HG03378 (cell line): ENCODE measurements around the gene RAB7B.
"Not testable (repeated sequence)": the region's sequence is repeated elsewhere in the genome, so short reads cannot be mapped to it uniquely, and the experiment has no call there.

Experiments used
- ATAC-seq: cut with Tn5 transposase; IDR thresholded peaks from one replicate; pipeline ENCODE4 v1.9.1; 2021; ENCODE audit warnings: mild to moderate bottlenecking, moderate library complexity; ENCODE audit not compliant: unreplicated experiment

The RAB7B gene

DNA sequence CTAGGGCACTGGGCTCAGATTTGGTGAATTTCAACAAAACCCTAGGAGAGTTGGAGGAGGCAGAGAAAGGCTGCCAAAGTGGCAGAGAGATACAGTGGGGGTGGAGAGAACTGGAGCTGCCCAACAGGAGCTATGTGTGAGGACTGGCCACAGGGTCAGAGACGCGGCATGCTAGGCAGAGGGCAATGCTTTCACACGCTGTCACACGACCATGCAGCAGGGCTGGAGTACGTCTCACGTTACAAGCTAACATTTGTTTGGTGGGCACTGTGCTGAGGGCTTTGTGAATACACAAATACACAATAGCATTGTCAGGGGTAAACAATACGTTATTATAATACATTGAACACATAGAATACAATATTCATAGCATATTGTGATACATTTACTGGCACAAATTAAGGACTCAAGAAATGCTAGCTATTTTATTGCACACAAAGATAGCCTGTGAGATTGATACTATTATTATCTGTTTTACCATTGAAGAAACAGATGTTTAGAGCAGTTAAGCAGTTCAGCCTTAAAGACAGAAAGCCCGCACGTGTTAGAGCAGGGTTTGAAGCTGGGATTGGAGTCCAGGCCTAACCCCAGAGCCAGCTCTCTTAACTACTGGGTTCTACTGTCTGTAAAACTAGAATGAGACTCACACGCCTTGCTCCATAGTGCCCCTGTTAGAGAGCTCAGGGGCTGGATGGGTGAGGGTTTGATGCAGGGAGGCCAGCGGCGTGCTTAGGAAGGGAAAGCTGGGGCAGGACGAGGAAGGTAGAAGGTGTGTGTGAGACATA lies 4.5 kb downstream of the RAB7B start:
- ATAC-seq, result no peak

DNA sequence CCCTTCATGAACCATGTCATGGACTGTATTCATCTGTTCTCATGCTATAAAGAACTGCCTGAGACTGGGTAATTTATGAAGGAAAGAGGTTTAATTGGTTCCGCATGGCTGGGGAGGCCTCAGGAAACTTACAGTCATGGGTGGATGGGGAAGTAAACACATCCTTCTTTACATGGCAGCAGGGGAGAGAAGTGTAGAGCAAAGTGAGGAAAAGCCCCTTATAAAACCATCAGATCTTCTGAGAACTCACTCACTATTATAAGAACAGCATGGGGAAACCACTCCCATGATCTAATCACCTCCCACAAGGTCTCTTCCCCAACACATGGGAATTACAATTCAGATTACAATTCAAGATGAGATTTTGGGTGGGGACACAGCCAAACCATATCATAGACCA lies 6.6 kb downstream of the RAB7B start:
- not testable (repeated sequence) for ATAC-seq

DNA sequence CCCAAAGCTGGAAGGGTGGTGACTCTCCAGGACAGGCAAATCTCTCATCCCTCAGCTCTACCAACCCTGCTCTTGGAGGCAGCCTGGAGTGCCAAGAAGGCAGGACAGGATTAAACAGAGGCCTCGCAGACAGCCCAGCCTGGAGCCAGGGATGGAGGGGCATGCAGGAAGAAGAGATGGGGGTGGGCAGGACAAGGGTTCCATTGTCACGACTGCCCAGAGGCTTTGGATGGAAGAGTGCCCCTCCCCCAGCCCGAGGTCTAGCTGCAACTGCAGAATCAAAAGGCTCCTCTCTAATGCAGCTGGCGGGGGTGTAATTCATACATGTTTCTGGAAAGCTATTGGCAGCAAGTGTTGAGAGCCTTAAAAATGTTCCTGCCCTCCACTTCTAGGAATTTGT lies 8.8 kb downstream of the RAB7B start:
- ATAC-seq, result no peak

DNA sequence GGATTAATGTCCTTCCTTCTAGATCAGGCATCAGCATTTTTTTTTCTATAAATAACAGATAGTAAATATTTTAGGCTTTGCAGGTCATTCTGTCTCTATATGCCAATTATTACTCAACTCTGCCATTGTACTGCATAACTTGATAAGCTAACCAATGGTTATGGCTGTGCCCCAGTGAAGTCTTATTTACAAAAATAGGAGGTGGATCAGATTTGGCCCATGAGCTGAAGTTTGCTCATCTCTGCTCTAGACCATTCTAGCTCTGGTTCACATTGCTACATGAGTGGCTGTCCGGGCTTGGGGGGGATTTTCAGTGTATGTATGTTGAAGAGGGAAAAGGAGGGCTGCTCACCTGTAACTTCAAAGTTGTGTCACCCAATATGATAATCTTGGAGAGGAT lies 10.1 kb downstream of the RAB7B start:
- no peak for ATAC-seq

DNA sequence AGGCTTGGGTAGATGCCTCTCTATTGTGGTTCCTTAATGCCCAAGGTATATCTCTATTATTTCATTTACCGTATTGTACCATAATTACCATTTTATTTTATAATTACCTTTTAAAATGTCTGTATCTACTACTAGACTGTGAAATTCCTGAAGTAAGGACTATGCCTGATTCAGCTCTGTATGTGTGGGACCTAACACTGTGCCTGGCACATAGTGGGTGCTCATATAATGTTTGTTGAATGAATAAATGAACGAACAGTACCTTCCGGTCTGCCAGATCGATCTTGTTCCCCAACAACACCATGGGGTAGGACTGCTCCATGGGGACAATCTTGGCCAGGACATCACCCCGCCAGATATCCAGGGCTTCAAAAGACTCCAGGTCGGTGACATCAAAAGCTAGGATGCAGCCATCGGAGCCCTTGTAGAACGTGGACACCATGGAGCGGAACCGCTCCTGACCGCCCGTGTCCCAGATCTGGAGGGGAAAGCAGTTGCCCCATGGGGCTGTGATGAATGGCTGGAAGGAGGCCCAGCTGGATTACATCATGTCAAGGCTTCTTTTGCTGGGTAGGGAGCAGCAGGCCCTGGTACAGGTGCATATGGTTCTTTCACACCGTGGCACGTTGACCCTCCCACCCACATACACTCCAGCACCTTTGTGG lies 10.8 kb downstream of the RAB7B start:
- no peak for ATAC-seq

DNA sequence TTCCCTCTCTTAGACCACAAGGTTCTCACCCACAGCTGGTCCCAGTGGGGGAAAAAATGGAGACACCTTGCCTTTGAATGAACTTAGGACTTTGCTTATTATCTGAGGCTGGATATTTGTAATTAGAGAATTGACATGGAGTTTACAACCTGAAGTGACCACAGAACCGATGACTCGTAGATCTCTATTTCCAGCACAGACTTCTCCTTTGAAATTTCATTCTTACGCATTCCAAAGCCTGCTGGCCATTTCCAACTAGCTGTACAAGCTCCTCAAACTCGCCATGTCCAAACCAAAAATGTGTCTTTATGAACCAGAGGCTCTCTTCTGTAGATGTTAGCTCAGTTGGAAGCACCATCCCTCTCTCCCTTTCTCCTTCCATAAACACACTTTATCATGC lies 12.0 kb downstream of the RAB7B start:
- no peak for ATAC-seq

DNA sequence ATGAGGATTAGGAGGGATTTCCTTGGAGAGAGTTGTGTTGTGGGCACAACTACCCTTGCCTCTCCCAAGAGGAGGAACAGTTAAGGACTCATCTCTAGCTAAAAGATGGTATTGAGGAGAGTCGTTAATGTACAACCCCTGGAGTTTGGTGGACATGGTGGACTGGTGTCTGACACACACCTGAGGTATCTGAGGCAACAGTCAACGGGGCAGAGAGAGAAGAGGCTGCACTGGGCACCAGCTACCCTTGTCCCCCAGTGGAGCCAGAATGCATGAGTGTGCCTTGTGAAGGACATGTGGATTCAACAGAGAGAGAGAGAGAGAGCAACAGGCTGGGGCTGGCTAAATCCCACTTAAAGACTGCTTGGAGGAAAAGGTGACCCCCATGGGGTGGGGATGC lies 13.0 kb downstream of the RAB7B start:
- no peak for ATAC-seq

DNA sequence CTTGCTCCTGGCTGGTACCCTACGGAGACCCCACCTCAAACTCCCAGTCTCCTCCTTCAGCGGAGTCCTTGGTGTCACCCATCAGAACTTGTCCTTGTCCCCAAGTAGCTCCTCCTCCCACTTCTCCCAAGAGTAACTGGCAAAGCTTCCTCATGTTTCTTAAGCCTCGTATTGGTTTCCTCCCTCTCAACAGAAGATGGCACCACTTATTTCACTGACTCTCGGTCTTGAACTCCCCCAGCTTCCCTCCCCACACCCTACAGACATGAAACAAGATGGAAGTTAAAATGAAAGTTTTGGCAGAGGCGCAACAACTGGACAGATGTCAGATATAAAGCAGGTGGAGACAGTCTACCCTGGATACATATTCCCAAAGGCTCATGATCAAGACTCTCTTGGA lies 13.4 kb downstream of the RAB7B start:
- no peak for ATAC-seq

DNA sequence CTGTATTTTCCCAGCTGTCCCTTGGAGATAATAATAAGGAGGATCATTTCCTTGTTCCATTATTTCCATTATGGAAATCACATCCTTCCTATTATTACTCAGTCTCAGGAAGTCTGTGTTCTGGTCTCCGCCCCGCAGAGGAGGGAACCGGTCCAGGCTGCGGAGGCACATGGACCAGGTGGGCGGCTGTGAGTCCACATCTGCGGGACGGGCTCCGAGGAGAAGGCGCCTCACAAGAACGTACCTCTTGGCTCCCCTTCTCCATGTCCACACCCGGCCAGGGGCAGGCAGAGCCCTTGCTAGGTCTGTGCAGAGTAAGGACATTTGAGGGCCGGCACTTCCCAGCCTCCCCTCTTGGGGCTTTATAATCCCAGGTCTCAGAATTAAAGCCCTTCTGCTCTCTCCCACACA lies 14.6 kb downstream of the RAB7B start:
- no peak for ATAC-seq

DNA sequence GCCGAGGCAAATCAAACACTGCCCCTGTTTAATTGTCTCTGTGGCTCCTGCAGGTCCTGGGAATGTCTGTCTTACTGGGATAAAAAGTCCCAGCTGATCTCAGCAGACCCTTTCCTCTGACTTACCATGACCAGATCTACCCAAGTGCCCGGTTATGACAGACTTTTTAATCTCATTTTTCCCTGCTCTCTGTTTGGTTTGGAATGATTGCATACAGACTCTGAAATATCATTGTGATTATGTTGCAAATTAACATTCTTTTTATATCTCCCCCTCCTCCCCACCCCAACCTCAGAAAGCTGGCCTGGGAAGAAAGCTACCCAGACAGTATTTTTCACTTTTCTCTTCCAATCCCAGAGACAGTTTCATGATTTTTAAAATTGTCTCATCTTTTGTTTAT lies 16.3 kb downstream of the RAB7B start:
- ATAC-seq, result no peak

DNA sequence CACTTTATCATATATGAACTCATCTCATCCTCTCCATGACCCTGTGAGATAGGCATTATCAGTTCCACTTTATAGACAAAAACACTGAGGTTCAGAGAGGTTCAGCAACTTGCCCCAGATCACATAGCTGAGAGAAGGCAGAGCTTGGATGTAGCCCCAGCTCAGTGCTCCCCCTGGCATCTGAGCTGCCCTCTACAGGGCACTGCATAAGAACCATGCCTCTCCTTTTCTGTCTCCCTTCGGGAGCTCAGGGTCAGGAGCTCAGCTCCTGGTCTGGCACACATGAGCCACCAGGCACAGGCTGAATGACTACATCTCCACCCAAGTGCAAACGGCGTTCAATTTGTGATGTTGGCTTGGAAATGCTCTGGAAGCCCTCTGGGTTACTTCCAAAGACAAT lies 16.9 kb downstream of the RAB7B start:
- no peak for ATAC-seq

DNA sequence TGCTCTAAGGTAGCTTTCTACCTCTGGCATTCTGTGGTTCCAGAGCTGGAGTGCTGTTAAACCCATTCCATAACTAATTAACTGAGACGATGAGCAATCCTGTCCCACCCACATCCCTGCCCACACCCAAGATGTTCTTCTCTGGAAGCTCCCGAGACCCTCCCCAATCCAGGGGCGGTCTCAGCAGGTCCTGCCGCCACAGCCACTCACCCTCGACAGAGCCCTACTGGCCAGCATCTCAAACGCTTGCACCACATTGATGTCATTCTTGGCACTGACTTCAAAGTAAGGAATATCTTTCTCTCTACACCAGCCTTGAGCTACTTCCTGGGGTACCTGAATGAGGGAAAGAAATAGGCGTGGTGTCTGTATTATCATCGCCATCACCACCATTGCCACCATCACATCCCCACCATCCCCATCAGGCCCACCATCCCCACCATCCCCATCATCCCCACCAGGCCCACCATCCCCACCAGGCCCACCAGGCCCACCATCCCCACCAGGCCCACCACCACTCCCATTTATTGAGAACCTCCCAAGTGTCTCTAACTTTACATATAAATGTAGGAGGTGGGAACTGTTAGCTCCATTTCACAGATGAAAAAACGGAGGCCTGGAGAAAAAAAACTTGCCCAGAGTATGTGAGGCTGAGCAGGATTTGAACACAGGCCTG lies 17.7 kb downstream of the RAB7B start:
- no peak for ATAC-seq

DNA sequence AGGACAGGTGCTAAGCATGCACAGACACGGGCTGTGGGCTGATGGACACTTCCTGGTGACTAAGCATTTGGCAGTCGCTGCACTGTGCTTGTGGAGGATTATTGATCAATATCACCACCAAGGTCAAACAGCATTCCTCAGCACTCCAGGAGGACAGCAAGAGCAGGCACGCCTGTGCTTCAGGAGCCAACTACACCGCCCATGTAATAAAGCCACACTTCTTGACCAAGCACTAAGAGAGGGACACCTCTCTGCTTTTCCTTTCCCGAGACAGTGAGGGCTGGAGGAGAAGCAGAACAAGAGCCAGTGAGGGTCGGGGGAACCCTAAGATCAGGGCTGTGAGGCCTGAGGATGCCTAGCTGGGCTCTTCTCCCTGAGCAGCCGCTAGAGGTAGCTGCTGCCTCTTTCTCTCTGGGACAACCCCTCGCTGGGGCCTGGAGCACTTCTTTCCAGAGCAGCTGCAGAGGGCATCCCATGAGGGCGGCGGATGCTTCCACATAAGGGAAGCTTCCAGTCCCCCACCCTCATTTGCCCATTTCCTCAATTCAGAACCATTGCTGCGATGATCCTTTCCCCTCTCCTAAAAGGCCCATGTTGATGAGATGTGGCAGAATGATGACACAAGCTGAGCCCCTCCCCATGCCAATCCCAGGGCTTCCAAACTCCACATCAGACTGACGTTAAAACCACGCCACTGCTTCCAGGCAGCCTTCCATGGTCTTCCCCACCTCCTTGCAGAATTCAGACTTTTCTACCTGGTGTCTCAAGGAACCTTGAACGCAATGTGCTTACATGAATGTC lies 19.1 kb downstream of the RAB7B start:
- no peak for ATAC-seq

DNA sequence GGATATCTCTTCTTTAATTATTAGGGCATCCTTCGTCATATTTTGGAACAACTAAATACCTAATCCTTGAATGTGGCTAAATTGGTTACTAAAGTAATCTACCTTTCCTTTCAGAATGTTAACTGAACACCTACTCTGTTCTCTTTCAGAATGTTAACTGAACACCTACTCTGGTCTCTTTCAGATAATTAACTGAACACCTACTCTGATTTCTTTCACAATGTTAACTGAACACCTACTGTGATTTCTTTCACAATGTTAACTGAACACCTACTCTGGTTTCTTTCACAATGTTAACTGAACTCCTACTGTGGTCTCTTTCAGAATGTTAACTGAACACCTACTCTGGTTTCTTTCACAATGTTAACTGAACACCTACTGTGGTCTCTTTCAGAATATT lies 21.9 kb downstream of the RAB7B start:
- ATAC-seq, result no peak

DNA sequence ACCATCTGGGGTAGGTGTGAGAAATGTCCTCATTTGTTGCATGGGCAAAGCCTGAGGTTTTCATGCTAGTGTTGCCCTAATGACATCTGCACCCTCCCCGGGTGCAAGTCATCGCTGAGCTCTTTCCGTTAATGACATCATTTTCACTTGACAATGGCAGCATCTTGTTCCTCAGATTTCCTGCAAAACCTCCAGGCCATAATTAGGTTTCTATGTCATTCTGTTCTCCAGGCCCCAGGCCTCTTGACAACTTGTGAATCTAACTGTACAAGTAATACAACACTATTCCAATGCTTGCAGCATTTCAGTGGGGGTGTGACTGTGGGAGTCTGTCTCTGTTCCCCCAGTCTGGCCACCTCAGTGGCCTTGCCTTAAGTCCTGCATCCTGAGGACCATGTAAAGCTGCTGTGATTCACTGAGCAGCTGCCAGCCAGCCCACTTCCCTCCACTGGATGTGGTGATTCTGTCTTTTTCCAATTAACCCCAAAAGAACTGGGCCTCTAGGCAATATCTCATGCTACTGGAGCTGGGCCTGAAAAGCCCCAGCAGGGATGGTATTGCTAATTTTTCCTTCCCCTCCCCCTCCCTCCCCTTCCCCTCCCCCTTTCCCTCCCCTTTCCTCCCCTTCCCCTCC lies 22.8 kb downstream of the RAB7B start:
- ATAC-seq, result no peak

DNA sequence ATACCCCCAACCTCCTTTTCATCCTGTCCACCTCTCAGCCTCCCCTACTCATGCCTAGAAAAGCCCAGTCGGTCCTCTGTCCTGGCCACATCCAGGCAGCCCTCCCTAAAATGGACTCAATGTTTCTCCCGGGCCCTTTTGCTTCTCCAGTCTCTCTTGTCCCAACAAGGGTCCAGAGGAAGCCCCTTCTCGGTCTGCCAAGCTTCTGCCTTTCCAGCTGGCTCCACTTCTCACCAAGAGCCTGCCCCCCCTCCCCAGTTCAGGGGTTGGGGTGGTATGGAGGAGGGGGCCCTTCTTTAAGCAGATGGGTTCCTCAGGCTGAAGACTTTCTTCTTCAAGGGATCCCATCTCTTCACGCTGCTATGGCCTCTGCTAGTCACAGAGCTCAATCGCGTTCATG lies 23.9 kb downstream of the RAB7B start:
- no peak for ATAC-seq

DNA sequence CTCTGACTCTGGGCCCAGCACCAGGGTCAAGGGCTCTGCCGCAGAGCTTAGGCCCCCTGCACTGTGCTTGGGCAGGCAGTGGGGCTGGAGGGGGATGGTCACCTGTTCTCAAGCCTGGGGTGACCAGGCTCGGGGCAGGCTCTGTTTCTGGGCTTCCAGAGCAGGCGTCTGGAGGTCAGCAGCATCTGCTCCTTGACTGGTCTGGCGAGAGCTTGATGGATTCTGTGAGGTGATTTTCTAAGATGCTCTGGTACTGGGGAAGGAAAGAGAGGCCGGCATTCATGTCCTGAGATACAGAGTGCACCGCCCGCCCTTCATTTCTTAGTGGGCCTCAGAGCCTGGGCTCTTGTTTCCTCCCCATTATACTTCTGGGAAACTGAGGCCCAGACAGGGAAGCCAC lies 24.5 kb downstream of the RAB7B start:
- ATAC-seq, result no peak

DNA sequence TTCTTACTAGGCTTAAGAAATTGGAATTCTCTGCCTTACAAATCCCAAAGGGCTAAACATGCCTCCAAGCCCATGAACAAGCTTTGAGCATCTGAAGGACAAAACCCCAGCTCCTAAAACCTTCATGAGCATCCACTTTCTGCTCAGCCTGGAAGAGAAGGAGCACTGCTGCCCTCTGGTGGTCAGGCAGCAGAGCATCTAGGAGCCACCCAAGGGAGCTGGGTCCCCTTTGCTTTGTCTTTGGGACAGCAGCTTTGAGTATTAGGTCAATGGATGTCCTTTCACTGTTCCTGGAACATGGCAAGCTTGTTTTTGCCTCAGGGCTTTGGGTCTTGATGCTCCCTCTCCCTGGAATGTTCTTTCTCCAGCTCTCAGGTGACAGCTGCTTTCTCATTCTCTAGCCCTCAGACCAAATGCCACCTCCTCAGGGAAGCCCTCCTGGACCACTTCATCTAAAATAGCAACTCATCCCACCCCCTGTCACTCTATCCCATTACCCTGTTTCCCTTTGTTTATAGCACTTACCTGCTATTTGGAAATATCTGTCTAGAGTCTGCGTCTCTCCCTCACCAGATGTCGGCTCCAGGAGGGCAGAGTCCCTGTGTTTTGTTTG lies 25.7 kb downstream of the RAB7B start:
- no peak for ATAC-seq

DNA sequence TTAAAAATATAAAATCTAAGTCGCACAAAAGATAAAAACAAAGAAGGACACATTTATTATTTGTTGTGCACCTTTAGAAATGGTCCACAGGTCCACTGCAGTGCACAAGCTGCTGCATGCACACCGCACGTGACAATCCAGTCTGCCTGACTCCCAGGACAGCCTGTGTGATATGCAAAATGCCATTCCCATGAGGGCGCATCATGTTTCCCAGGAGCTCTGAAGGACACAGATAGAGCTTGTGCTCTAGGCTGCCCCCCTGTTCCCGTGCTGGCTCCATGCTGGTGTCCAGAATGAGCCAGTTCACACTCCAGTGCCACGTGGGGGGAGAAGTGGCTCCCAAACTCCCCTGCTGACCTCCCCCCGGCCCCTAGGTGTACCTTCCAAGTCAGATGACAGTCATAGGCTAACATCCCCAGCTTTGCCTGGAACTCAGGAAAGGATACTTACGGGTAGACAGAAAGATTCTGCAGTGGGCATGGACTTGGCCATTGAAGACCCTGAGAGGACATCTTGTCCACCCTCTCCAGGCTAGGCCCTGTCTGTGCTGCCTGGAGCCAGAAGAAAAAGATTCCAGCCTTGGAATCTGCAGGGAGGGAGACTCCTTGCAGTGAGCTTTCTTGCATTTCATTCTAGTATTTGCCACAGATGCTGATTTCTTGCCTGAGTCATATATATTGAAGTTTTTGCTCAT lies 26.3 kb downstream of the RAB7B start:
- no peak for ATAC-seq

DNA sequence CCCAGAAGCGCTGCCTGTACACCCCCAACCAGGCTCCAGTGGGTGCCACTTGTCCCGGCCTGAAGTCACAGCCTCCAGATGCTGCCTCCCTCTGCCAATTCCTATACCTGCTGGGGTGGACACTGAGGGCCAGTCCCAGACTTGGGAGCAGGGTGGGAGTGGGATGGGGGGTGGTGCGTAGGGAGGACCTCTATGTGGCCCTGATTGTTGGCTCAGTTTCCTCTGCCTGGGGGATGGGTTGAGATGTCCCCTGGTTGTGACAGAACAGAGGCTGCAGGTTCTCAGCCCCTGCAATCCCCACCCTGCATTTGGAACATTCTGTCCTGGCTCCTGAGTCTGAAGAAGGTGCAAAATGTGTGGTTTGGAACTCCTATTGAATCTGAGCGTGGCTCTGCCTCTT lies 27.2 kb downstream of the RAB7B start:
- ATAC-seq, result no peak
